A673 (cell line): ENCODE results near the gene EDA.

ENCODE experiments used
- EZH2 ChIP-seq: fragments of 200-600 bp; sonication (generic); IDR thresholded peaks from 2 replicates; pipeline ENCODE4 v1.6.1; 2017; ENCODE audit warnings: borderline replicate concordance, low read depth, mild to moderate bottlenecking, mixed read lengths, antibody characterized with exemption, low read length; ENCODE audit not compliant: poor library complexity, severe bottlenecking
- TF ChIP-seq, protein P1 (sequence below): fragments of 300-800, 200-600 bp; sonication (generic); conservative IDR thresholded peaks from 2 replicates; pipeline ENCODE4 v1.5.1; 2017; ENCODE audit warnings: low read depth, mild to moderate bottlenecking, antibody characterized with exemption, low read length, moderate library complexity, mixed read lengths

DNA sequence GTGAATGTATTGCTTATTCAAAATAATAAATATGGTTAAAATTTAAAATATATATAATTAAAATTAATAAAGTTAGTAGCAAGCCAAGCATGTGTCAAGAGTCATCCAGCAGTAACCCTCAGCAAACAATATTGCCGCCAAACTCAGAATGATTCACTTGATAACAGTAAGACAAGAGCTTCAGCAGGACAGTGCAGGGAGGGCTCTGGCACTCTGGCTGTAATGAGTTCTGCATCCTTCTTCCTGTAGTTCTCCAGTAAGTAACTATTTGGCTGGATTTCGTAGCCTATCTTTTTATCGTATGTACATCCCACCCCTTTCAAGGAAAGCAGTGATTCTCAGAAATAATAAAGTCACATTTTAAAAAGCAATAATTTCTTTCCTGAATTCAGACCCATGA is 464.0 kb downstream of the EDA start:
- no peak for TF ChIP-seq EZH2
- TF ChIP-seq, protein P1, sequence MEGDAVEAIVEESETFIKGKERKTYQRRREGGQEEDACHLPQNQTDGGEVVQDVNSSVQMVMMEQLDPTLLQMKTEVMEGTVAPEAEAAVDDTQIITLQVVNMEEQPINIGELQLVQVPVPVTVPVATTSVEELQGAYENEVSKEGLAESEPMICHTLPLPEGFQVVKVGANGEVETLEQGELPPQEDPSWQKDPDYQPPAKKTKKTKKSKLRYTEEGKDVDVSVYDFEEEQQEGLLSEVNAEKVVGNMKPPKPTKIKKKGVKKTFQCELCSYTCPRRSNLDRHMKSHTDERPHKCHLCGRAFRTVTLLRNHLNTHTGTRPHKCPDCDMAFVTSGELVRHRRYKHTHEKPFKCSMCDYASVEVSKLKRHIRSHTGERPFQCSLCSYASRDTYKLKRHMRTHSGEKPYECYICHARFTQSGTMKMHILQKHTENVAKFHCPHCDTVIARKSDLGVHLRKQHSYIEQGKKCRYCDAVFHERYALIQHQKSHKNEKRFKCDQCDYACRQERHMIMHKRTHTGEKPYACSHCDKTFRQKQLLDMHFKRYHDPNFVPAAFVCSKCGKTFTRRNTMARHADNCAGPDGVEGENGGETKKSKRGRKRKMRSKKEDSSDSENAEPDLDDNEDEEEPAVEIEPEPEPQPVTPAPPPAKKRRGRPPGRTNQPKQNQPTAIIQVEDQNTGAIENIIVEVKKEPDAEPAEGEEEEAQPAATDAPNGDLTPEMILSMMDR, result no peak
